ENCODE results near the gene KLHDC3. TPM values are rescaled to one million over a fixed set of nuclear protein-coding genes. Genes with fewer than 3 reads are reported as not detected.

KLHDC3 gene
- total RNA-seq, 2 donors from 2014 or later: 59.6 to 60.8 TPM

GRCh38 chr6:43005844-43006243, 8.2 kb upstream of the KLHDC3 start:
- Mint-ChIP-seq H3K27me3 (no peaks in the 10 kb centered on the region), H3K36me3 (no peaks in the 10 kb centered on the region), H3K4me3 (no peak overlapping the region), H3K4me1 (ENCODE audit: low read depth in 2 of 2) (peaks cover 0 to 10% of the 10 kb centered on the region in 2 donors), H3K9me3 (no peaks in the 10 kb centered on the region), H3K27ac (no peak overlapping the region)
- ATAC-seq: no peak
- DNase-seq (ENCODE audit: low spot score): no peak

- no peak overlapping the region for H3K4me3 Mint-ChIP-seq
- H3K9me3 Mint-ChIP-seq: no peaks in the 10 kb centered on the region
- no peaks in the 10 kb centered on the region for H3K27me3 Mint-ChIP-seq
- H3K27ac Mint-ChIP-seq: no peak overlapping the region
- ATAC-seq (no peak), DNase-seq (ENCODE audit: low spot score) (no peak)
- peaks cover 0 to 9% of the 10 kb centered on the region in 2 donors for H3K4me1 Mint-ChIP-seq (ENCODE audit: low read depth in 2 of 2)
- H3K36me3 Mint-ChIP-seq: no peaks in the 10 kb centered on the region
Measured at GRCh38 chr6:43006251-43006650, 7.8 kb upstream of the KLHDC3 start.

GRCh38 chr6:43007126-43007525, 6.9 kb upstream of the KLHDC3 start:
- H3K36me3 Mint-ChIP-seq: no peaks in the 10 kb centered on the region
- H3K4me3 Mint-ChIP-seq: no peak overlapping the region
- H3K4me1 Mint-ChIP-seq (ENCODE audit: low read depth in 2 of 2): peaks cover 9 to 16% of the 10 kb centered on the region in 2 donors
- H3K9me3 Mint-ChIP-seq: no peaks in the 10 kb centered on the region
- no peaks in the 10 kb centered on the region for H3K27me3 Mint-ChIP-seq
- H3K27ac Mint-ChIP-seq: no peak overlapping the region
- DNase-seq (ENCODE audit: low spot score): no peak
- no peak for ATAC-seq

- Mint-ChIP-seq H3K4me1 (ENCODE audit: low read depth in 2 of 2) (peaks cover 29 to 35% of the 10 kb centered on the region in 2 donors), H3K9me3 (no peaks in the 10 kb centered on the region), H3K36me3 (no peaks in the 10 kb centered on the region), H3K27me3 (no peaks in the 10 kb centered on the region), H3K27ac (no peak overlapping the region), H3K4me3 (no peak overlapping the region)
- ATAC-seq (no peak), DNase-seq (ENCODE audit: low spot score) (no peak)
Measured at GRCh38 chr6:43009124-43009523, 4.9 kb upstream of the KLHDC3 start.

GRCh38 chr6:43011207-43011606, 2.8 kb upstream of the KLHDC3 start:
- Mint-ChIP-seq H3K4me1 (ENCODE audit: low read depth in 2 of 2) (peaks cover 42 to 45% of the 10 kb centered on the region in 2 donors), H3K4me3 (no peak overlapping the region), H3K36me3 (no peaks in the 10 kb centered on the region), H3K27me3 (no peaks in the 10 kb centered on the region), H3K9me3 (no peaks in the 10 kb centered on the region), H3K27ac (peak overlapping the region in 1 of 2 donors; percentile 94)
- DNase-seq (ENCODE audit: low spot score) (no peak), ATAC-seq (no peak)

- no peak for ATAC-seq
- Mint-ChIP-seq H3K4me1 (ENCODE audit: low read depth in 2 of 2) (peaks cover 43 to 46% of the 10 kb centered on the region in 2 donors), H3K36me3 (no peaks in the 10 kb centered on the region), H3K9me3 (no peaks in the 10 kb centered on the region), H3K4me3 (peak overlapping the region; percentile 92), H3K27ac (peak overlapping the region; percentile 94 to 95), H3K27me3 (no peaks in the 10 kb centered on the region)
- DNase-seq (ENCODE audit: low spot score): no peak
Measured at GRCh38 chr6:43012364-43012763, 1.7 kb upstream of the KLHDC3 start.

- Mint-ChIP-seq H3K4me3 (peak overlapping the region; percentile 92), H3K36me3 (no peaks in the 10 kb centered on the region), H3K4me1 (ENCODE audit: low read depth in 2 of 2) (peaks cover 43 to 53% of the 10 kb centered on the region in 2 donors), H3K9me3 (no peaks in the 10 kb centered on the region), H3K27ac (peak overlapping the region; percentile 94 to 95), H3K27me3 (no peaks in the 10 kb centered on the region)
- ATAC-seq: no peak
- DNase-seq (ENCODE audit: low spot score): no peak
Measured at GRCh38 chr6:43013097-43013842, 779 bp upstream of the KLHDC3 start.

- H3K4me3 Mint-ChIP-seq: peak overlapping the region; percentile 92
- no peaks in the 10 kb centered on the region for H3K9me3 Mint-ChIP-seq
- H3K27ac Mint-ChIP-seq: peak overlapping the region; percentile 94 to 95
- DNase-seq (ENCODE audit: low spot score) (no peak), ATAC-seq (no peak)
- no peaks in the 10 kb centered on the region for H3K27me3 Mint-ChIP-seq
- peaks cover 5% of the 10 kb centered on the region for H3K36me3 Mint-ChIP-seq
- H3K4me1 Mint-ChIP-seq (ENCODE audit: low read depth in 2 of 2): peaks cover 43 to 56% of the 10 kb centered on the region in 2 donors
Measured at GRCh38 chr6:43014434-43014909, 423 bp downstream of the KLHDC3 start.

- peaks cover 6% of the 10 kb centered on the region for H3K36me3 Mint-ChIP-seq
- H3K9me3 Mint-ChIP-seq: no peaks in the 10 kb centered on the region
- peak overlapping the region; percentile 51 for H3K4me3 Mint-ChIP-seq
- ATAC-seq (no peak), DNase-seq (ENCODE audit: low spot score) (no peak)
- peaks cover 43 to 52% of the 10 kb centered on the region in 2 donors for H3K4me1 Mint-ChIP-seq (ENCODE audit: low read depth in 2 of 2)
- no peaks in the 10 kb centered on the region for H3K27me3 Mint-ChIP-seq
- peak overlapping the region; percentile 26 to 76 for H3K27ac Mint-ChIP-seq
Measured at GRCh38 chr6:43016176-43016942, 2.3 kb downstream of the KLHDC3 start.

GRCh38 chr6:43016943-43017334, 2.9 kb downstream of the KLHDC3 start:
- Mint-ChIP-seq H3K27me3 (no peaks in the 10 kb centered on the region), H3K36me3 (peaks cover 6% of the 10 kb centered on the region), H3K27ac (no peak overlapping the region), H3K4me3 (no peak overlapping the region), H3K9me3 (no peaks in the 10 kb centered on the region), H3K4me1 (ENCODE audit: low read depth in 2 of 2) (peaks cover 37 to 50% of the 10 kb centered on the region in 2 donors)
- DNase-seq (ENCODE audit: low spot score) (no peak), ATAC-seq (no peak)

- H3K27ac Mint-ChIP-seq: no peak overlapping the region
- DNase-seq (ENCODE audit: low spot score): no peak
- no peaks in the 10 kb centered on the region for H3K9me3 Mint-ChIP-seq
- peak overlapping the region; percentile 5 for H3K4me3 Mint-ChIP-seq
- H3K27me3 Mint-ChIP-seq: no peaks in the 10 kb centered on the region
- ATAC-seq: no peak
- H3K4me1 Mint-ChIP-seq (ENCODE audit: low read depth in 2 of 2): peaks cover 23 to 33% of the 10 kb centered on the region in 2 donors
- peaks cover 8% of the 10 kb centered on the region for H3K36me3 Mint-ChIP-seq
Measured at GRCh38 chr6:43019152-43019551, 5.1 kb downstream of the KLHDC3 start.

- H3K27me3 Mint-ChIP-seq: no peaks in the 10 kb centered on the region
- ATAC-seq: no peak
- DNase-seq (ENCODE audit: low spot score): no peak
- peaks cover 17% of the 10 kb centered on the region for H3K36me3 Mint-ChIP-seq
- peak overlapping the region; percentile 54 for H3K4me3 Mint-ChIP-seq
- no peaks in the 10 kb centered on the region for H3K9me3 Mint-ChIP-seq
- peak overlapping the region; percentile 40 to 42 for H3K27ac Mint-ChIP-seq
- peaks cover 23 to 32% of the 10 kb centered on the region in 2 donors for H3K4me1 Mint-ChIP-seq (ENCODE audit: low read depth in 2 of 2)
Measured at GRCh38 chr6:43020052-43020705, 6.1 kb downstream of the KLHDC3 start.

GRCh38 chr6:43020847-43021246, 6.8 kb downstream of the KLHDC3 start:
- H3K27ac Mint-ChIP-seq: peak overlapping the region; percentile 70 to 83
- peak overlapping the region; percentile 91 for H3K4me3 Mint-ChIP-seq
- no peaks in the 10 kb centered on the region for H3K9me3 Mint-ChIP-seq
- no peaks in the 10 kb centered on the region for H3K27me3 Mint-ChIP-seq
- peaks cover 22 to 31% of the 10 kb centered on the region in 2 donors for H3K4me1 Mint-ChIP-seq (ENCODE audit: low read depth in 2 of 2)
- DNase-seq (ENCODE audit: low spot score) (no peak), ATAC-seq (no peak)
- peaks cover 19% of the 10 kb centered on the region for H3K36me3 Mint-ChIP-seq
